MV-4-11 (cell line): ENCODE data around the gene CHRFAM7A.
"Not testable (repeated sequence)": the region's sequence is repeated elsewhere in the genome, so short reads cannot be mapped to it uniquely, and the experiment has no call there.

Experiments used
- DNase-seq: peaks from one replicate; lab custom pipeline; 2025; lab: John Stamatoyannopoulos, UW

The CHRFAM7A gene

DNA sequence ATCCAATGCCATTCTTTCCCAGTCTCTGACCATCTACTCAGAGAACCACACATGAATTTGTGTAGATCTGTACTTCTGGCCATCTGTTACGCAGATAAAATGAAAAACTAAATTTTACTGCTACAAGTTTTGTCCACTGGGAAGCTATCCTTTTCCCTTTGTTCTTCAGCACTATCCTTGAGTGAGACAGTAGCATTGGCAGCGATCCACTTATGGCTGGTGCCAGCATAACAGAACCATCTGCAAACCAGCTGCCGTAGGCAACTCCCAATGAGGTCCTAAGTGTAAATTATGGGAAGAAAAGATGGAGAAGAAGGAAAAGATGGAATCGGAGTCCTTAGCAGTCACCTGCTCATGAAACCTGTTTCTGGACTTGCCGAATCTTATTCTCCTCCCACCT, 72.3 kb downstream of the CHRFAM7A start:
- DNase-seq = not testable (repeated sequence)

- not testable (repeated sequence) for DNase-seq
Observed at GRCh38 chr15:30315704-30316103, 77.6 kb downstream of the CHRFAM7A start.

DNA sequence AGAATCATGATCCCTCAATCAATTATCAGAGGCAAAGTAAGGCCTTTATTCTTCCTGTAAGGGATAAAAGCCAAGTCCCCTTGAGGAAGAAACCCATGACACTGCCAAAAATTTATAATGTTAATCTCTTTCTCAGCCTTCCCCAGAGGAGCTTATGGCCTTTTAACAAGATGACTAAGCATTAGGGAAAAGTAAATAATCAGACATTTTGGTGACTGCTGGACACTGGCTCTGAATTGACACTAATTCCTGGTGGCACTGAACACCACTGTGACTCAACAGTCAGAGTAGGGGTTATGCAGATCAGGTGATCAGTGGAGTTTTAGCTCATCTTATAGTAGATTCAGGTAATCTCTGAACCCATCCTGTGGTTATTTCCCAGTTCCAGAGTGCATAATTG, 82.8 kb downstream of the CHRFAM7A start:
- not testable (repeated sequence) for DNase-seq
